A549 (cell line): ENCODE results near the gene FGF4. TPM values are rescaled to one million over a fixed set of nuclear protein-coding genes. Genes with fewer than 3 reads are reported as not detected.
A peak's percentile ranks its signal among the peaks of the same experiment; 100 is the strongest.

Source experiments
- ATAC-seq, 2 experiments: fragments of 200-7000 bp in 1 of 2; fragments of >200 bp in 1 of 2; cut with Nextera tagmentation in 1 of 2; cut with Tn5 transposase in 1 of 2; 3 replicates each; pipeline versions ENCODE4 v1.8.0 to v1.9.1; 2018 to 2020; ENCODE audit warnings: mild to moderate bottlenecking in 1 of 2, moderate library complexity in 1 of 2
- CTCF ChIA-PET: fragments of 300-600 bp; sonication (Branson Sonifier 250); formaldehyde crosslinking; extraction: SDS; loops from one replicate; lab custom pipeline; 2021; ENCODE audit warnings: antibody characterized with exemption, inconsistent platforms; lab: Yijun Ruan, JAX
- POLR2A ChIA-PET: fragments of 350-600 bp; formaldehyde crosslinking; extraction: SDS; loops from one replicate; lab custom pipeline; 2021; ENCODE audit warnings: antibody characterized with exemption, inconsistent platforms; lab: Yijun Ruan, JAX
- DNase-seq, 2 experiments: peaks; one replicate each; pipeline versions ENCODE4 v3.0.0 to v3.0.0-alpha.2; 2011 to 2016; ENCODE audit warnings: low read depth in 1 of 2, low spot score in 1 of 2
- FAIRE-seq: peaks from 2 replicates; lab custom pipeline; 2011; peaks lifted over from hg19 to GRCh38; lab: Jason Lieb, UNC
- H3K27ac ChIP-seq, 2 experiments: fragments of >200 bp; sonication (Bioruptor Twin); formaldehyde crosslinking; 3 replicates each; pipeline ENCODE4 v1.5.1; 2016 to 2017
- H3K4me1 ChIP-seq: fragments of >200 bp; sonication (Bioruptor Twin); formaldehyde crosslinking; 3 replicates; pipeline ENCODE4 v1.6.1; 2016
- H3K4me2 ChIP-seq: fragments of >200 bp; sonication (Bioruptor Twin); formaldehyde crosslinking; 3 replicates; pipeline ENCODE4 v1.6.1; 2016
- H3K4me3 ChIP-seq: fragments of >200 bp; sonication (Bioruptor Twin); formaldehyde crosslinking; 3 replicates; pipeline ENCODE4 v1.5.1; 2016
- H3K9me3 ChIP-seq: fragments of >200 bp; sonication (Bioruptor Twin); formaldehyde crosslinking; 3 replicates; pipeline ENCODE4 v1.6.1; 2016
- ATOH8 ChIP-seq: fragments of 250-450 bp; sonication (Bioruptor Pico); IDR thresholded peaks from 2 replicates; pipeline ENCODE4 v1.5.0; 2020; ENCODE audit warnings: low read depth, mild to moderate bottlenecking, moderate library complexity
- EHF ChIP-seq: fragments of 250-450 bp; sonication (Bioruptor Pico); IDR thresholded peaks from 2 replicates; pipeline ENCODE4 v1.5.0; 2020; ENCODE audit warnings: mild to moderate bottlenecking
- EP300 ChIP-seq, 2 experiments: fragments of >200 bp; sonication (Bioruptor Twin); formaldehyde crosslinking; IDR thresholded peaks; 2 replicates in 1 of 2; 3 replicates in 1 of 2; pipeline ENCODE4 v1.6.1; 2016 to 2017
- ESRRA ChIP-seq: fragments of 150-350 bp; IDR thresholded peaks from 2 replicates; pipeline ENCODE4 v1.6.1; 2014; ENCODE audit warnings: mild to moderate bottlenecking, low read length, borderline replicate concordance
- FOSB ChIP-seq: fragments of 250-450 bp; sonication (Bioruptor Pico); IDR thresholded peaks from 2 replicates; pipeline ENCODE4 v1.5.0; 2020; ENCODE audit warnings: mild to moderate bottlenecking, moderate library complexity
- FOXS1 ChIP-seq: fragments of 250-450 bp; sonication (Bioruptor Pico); IDR thresholded peaks from 2 replicates; pipeline ENCODE4 v1.5.0; 2020; ENCODE audit warnings: mild to moderate bottlenecking, moderate library complexity
- HDAC2 ChIP-seq: fragments of 200-600 bp; sonication (generic); IDR thresholded peaks from 2 replicates; pipeline ENCODE4 v1.6.1; 2016
- HES2 ChIP-seq: fragments of >200 bp; sonication (Bioruptor Twin); formaldehyde crosslinking; IDR thresholded peaks from 2 replicates; pipeline ENCODE4 v1.6.1; 2016
- HEYL ChIP-seq: fragments of 250-450 bp; sonication (Bioruptor Pico); IDR thresholded peaks from 2 replicates; pipeline ENCODE4 v1.8.0; 2021; ENCODE audit warnings: mild to moderate bottlenecking, moderate library complexity
- HOXA7 ChIP-seq: fragments of 250-450 bp; sonication (Bioruptor Pico); IDR thresholded peaks from 2 replicates; pipeline ENCODE4 v1.5.0; 2020; ENCODE audit warnings: mild to moderate bottlenecking, moderate library complexity
- HOXB5 ChIP-seq: fragments of 250-450 bp; sonication (Bioruptor Pico); IDR thresholded peaks from 2 replicates; pipeline ENCODE4 v1.5.0; 2020; ENCODE audit warnings: mild to moderate bottlenecking, moderate library complexity
- JUNB ChIP-seq: fragments of >200 bp; sonication (Bioruptor Twin); formaldehyde crosslinking; IDR thresholded peaks from 2 replicates; pipeline ENCODE4 v1.6.1; 2016
- MAFK ChIP-seq: fragments of 450-650 bp; IDR thresholded peaks from 2 replicates; pipeline ENCODE4 v1.6.1; 2014; ENCODE audit not compliant: partially characterized antibody
- MAZ ChIP-seq: fragments of 150-350 bp; IDR thresholded peaks from 2 replicates; pipeline ENCODE4 v1.6.1; 2014; ENCODE audit warnings: antibody characterized with exemption, low read depth, low read length, borderline replicate concordance
- MYC ChIP-seq: IDR thresholded peaks from 2 replicates; pipeline ENCODE4 v1.6.1; 2012; ENCODE audit warnings: mild to moderate bottlenecking, inconsistent platforms, low read length, improper control_type of control experiment, borderline replicate concordance
- NFE2L2 ChIP-seq: fragments of 150-350 bp; conservative IDR thresholded peaks from 2 replicates; pipeline ENCODE4 v1.6.1; 2014; ENCODE audit warnings: low read length
- POLR2AphosphoS2 ChIP-seq: conservative IDR thresholded peaks from 2 replicates; pipeline ENCODE4 v1.6.1; 2012; ENCODE audit warnings: low read length, improper control_type of control experiment, inconsistent platforms
- RAD21 ChIP-seq, 2 experiments: fragments of >200 bp in 1 of 2; sonication (Bioruptor Twin) in 1 of 2; formaldehyde crosslinking in 1 of 2; IDR thresholded peaks in 1 of 2; conservative IDR thresholded peaks in 1 of 2; 2 replicates in 1 of 2; 3 replicates in 1 of 2; pipeline ENCODE4 v1.6.1; 2012 to 2018; ENCODE audit warnings: inconsistent platforms in 1 of 2
- RARB ChIP-seq: fragments of 250-450 bp; sonication (Bioruptor Pico); IDR thresholded peaks from 2 replicates; pipeline ENCODE4 v1.8.0; 2021; ENCODE audit warnings: mild to moderate bottlenecking, moderate library complexity
- SMC3 ChIP-seq: fragments of >200 bp; sonication (Bioruptor Twin); formaldehyde crosslinking; IDR thresholded peaks from 3 replicates; pipeline ENCODE4 v1.6.1; 2018; ENCODE audit warnings: inconsistent platforms
- TP53 ChIP-seq: fragments of 250-450 bp; sonication (Bioruptor Pico); IDR thresholded peaks from 2 replicates; pipeline ENCODE4 v1.5.0; 2021; ENCODE audit warnings: mild to moderate bottlenecking, moderate library complexity
- ZFP36 ChIP-seq: fragments of 450-650 bp; IDR thresholded peaks from 2 replicates; pipeline ENCODE4 v1.6.1; 2014; ENCODE audit warnings: borderline replicate concordance; ENCODE audit not compliant: partially characterized antibody
- WGBS: methylation state at CpG from one replicate; pipeline ENCODE4 v1.1.6; 2017; ENCODE audit errors: missing lambda C conversion rate; 5-methylcytosine and 5-hydroxymethylcytosine counted together
- polyA plus RNA-seq, 4 experiments: library from polyadenylated mRNA; depleted of rRNA in 3 of 4; stranded (reverse); fragments of >200 nt; fragmentation: RNase III in 1 of 4; extraction: RNeasy Plus Mini Kit Qiagen cat#74134 plus additional on column Dnase treatment in 1 of 4; gene quantifications; 2 replicates in 3 of 4; 3 replicates in 1 of 4; pipeline ENCODE4 v1.2.3, GENCODE V29; 2011 to 2017
- TF ChIP-seq, protein P1 (sequence below): IDR thresholded peaks from 2 replicates; pipeline ENCODE4 v1.6.1; 2012
- TF ChIP-seq, protein P2 (sequence below): IDR thresholded peaks from 2 replicates; pipeline ENCODE4 v1.6.1; 2012

The FGF4 gene
- polyA plus RNA-seq, 2 of the 4 experiments (the other 2 are of a cell fraction) = not detected

DNA sequence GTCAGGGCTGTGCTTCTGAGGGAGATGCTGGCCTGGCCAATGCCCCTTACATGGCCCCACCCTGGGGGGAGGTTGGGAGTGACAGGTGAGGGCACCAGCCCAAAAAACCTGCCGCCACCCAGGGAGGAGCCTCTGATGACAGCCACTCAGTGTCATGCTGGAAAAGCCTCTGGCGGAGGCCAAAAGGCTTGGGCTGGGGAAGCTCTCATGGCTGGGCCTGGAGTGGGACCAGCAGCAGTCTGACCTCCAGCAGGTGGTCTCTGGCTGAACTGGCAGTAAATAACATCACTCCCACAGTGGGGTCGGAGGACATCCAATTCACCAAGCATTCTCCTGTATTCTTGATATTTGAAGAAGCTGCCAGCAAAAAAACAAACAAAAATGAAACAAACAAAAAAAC, 24.0 kb upstream of the FGF4 start:
- CTCF ChIA-PET = interaction anchor here (0.6 to 2.2 kb wide), 7 partner anchors 10 to 179 kb away, joined by 3 to 8 read pairs (median 4); partner anchors contain the start of gene FGF19
- 58% methylated on average over 2 of the region's 3 CpGs for WGBS
- DNase-seq (no peak), ATAC-seq (no peak), FAIRE-seq (no peak)
- Histone ChIP-seq H3K27ac (no peak overlapping the region), H3K4me2 (no peak overlapping the region), H3K4me1 (no peaks in the 10 kb centered on the region), H3K4me3 (no peak overlapping the region), H3K9me3 (no peaks in the 10 kb centered on the region; the same call in 2 of the 3 replicates)
- TF ChIP-seq ATOH8 (CRISPR knock-in tag) (no peak), RARB (CRISPR knock-in tag) (no peak), POLR2AphosphoS2 (no peak), MAZ (no peak), MAFK (no peak), HOXB5 (CRISPR knock-in tag) (no peak), HDAC2 (no peak), NFE2L2 (no peak), TP53 (CRISPR knock-in tag) (no peak), FOSB (CRISPR knock-in tag) (no peak), ESRRA (no peak), JUNB (no peak), HES2 (no peak), EHF (CRISPR knock-in tag) (no peak), HOXA7 (no peak), HEYL (CRISPR knock-in tag) (no peak)
- TF ChIP-seq, protein P1, sequence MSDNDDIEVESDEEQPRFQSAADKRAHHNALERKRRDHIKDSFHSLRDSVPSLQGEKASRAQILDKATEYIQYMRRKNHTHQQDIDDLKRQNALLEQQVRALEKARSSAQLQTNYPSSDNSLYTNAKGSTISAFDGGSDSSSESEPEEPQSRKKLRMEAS = no peak
- TF ChIP-seq, protein P2, sequence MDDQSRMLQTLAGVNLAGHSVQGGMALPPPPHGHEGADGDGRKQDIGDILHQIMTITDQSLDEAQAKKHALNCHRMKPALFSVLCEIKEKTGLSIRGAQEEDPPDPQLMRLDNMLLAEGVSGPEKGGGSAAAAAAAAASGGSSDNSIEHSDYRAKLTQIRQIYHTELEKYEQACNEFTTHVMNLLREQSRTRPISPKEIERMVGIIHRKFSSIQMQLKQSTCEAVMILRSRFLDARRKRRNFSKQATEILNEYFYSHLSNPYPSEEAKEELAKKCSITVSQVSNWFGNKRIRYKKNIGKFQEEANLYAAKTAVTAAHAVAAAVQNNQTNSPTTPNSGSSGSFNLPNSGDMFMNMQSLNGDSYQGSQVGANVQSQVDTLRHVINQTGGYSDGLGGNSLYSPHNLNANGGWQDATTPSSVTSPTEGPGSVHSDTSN = no peak
- POLR2A ChIA-PET = no interaction called here

GRCh38 chr11:69797737-69798528, 22.8 kb upstream of the FGF4 start:
- no peaks in the 10 kb centered on the region; the same call in 2 of the 3 replicates for H3K9me3 ChIP-seq
- no peak overlapping the region for H3K4me3 ChIP-seq
- no peak overlapping the region for H3K27ac ChIP-seq
- DNase-seq (no peak), ATAC-seq (no peak), FAIRE-seq (no peak)
- no peaks in the 10 kb centered on the region for H3K4me1 ChIP-seq
- no peak for TF ChIP-seq MYC
- peak; percentile 31 for TF ChIP-seq ZFP36
- ChIA-PET POLR2A (interaction anchor here (0.6 kb wide), 1 partner anchor 77 kb away, joined by 3 read pairs; no protein-coding TSS in a partner anchor), CTCF (interaction anchor here (0.6 to 2.2 kb wide), 9 partner anchors 8 to 995 kb away, joined by 3 to 8 read pairs (median 4); partner anchors contain the start of gene FGF19)
- no peak overlapping the region for H3K4me2 ChIP-seq
- 65% methylated on average over 10 of the region's 14 CpGs for WGBS

DNA sequence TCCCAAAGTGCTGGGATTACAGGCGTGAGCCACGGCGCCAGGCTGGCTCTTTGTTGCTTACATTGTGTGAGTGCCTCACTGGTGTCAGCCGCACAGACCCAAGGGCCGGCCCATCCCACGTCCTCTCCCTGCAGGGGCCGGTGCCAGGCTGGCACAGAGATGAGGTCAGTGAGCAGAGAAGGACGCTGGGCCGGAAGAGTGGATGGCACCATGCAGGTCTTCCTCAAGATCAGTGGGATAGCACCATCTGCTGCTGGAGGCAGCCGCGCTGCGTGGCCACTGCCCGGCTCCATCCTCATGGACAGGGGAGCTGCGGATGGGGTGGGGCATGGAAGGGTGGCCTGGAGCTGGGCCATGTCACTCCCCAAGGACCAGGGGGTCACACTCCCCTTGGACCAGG, 22.0 kb upstream of the FGF4 start:
- no peak overlapping the region for H3K27ac ChIP-seq
- peak; percentile 19 to 74; a peak in 3 of 6 replicates for ATAC-seq
- no peaks in the 10 kb centered on the region for H3K4me1 ChIP-seq
- H3K4me3 ChIP-seq = no peak overlapping the region
- peak; percentile 31 to 50; a peak in 3 of 5 replicates for TF ChIP-seq RAD21 (conservative IDR thresholded peaks at IDR 0.05 in 1 of 2, IDR thresholded peaks at IDR 0.05 in 1 of 2)
- TF ChIP-seq FOXS1 (CRISPR knock-in tag) = no peak
- TF ChIP-seq SMC3 = 0 out of 3 replicates have a peak, but pooled peaks have one; percentile 23
- TF ChIP-seq EP300 (IDR thresholded peaks at IDR 0.05) = no peak
- no peak for TF ChIP-seq MAFK
- ChIA-PET CTCF (interaction anchor here (0.6 to 2.2 kb wide), 8 partner anchors 9 to 994 kb away, joined by 3 to 8 read pairs (median 4); partner anchors contain the start of gene FGF19), POLR2A (no interaction called here)
- DNase-seq = peak in 1 of 2 experiments; percentile 50
- 67% methylated on average over 7 of the region's 14 CpGs for WGBS
- H3K4me2 ChIP-seq = no peak overlapping the region
- no peaks in the 10 kb centered on the region; the same call in 2 of the 3 replicates for H3K9me3 ChIP-seq
- FAIRE-seq = no peak
